ENCODE measurements around the gene ZDHHC5. TPM values are rescaled to one million over a fixed set of nuclear protein-coding genes. Genes with fewer than 3 reads are reported as not detected.

The ZDHHC5 gene
- total and polyA plus RNA-seq, 2 of the 13 experiments (the other 11 are each of a cell fraction or from before 2014, with no cell fraction given): 26.6 to 34.0 TPM

DNA sequence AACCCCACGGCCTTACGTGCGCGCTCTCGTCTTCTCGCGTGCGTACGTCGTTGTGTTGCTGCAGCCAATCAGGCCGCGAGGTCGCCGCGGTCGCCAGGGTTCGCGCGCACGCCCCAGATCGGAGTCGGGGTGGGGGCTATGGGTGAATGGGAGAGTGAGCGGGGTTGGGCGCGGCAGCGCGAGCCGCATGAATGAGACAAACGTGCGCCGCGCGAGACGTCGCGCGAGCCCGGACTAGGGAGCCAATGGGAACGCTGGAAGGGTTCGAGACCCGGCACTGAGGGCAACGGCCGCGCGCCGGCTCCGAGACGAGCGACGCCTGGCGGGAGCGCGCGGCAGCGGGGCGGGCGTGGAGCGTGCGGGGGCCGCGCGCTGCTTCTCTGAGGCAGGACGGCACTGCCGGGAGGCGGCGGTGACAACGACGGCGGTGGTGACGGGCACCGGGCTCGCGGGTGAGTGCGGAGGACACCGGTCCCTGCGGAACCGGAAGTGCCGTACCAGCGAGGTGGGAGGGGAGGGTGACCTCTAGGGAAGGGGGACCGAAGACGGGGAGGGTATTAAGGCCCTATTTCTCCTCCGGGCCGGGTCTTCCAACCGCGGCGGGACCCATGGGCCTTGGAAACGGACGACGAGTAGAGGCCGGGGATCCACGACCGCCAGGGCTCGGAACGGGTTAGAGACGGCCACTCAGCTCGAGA, at the start of gene ZDHHC5 (continued):
- TF ChIP-seq TBL1XR1 (IDR thresholded peaks at IDR 0.05; ENCODE audit: borderline replicate concordance, low read length, partially characterized antibody) (no peak), ARNTL (CRISPR knock-in tag; IDR thresholded peaks at IDR 0.05) (peak; percentile 44; the same call in 1 of the 2 replicates), ATAD3A (CRISPR knock-in tag; IDR thresholded peaks at IDR 0.05) (no peak), ZBTB40 (IDR thresholded peaks at IDR 0.05) (0 out of 2 replicates have a peak, but pooled peaks have one; percentile 31), ZBTB40 (CRISPR knock-in tag; IDR thresholded peaks at IDR 0.05) (no peak), FOXK2 (IDR thresholded peaks at IDR 0.05) (no peak), ETS1 (CRISPR knock-in tag; IDR thresholded peaks at IDR 0.05) (no peak), MXD4 (CRISPR knock-in tag; IDR thresholded peaks at IDR 0.05) (peak; percentile 55; the same call in 1 of the 2 replicates), SRF (IDR thresholded peaks at IDR 0.05; ENCODE audit: low read depth, low read length) (no peak), CTCF (CRISPR knock-in tag; IDR thresholded peaks at IDR 0.05) (peak; percentile 57; the same call in 1 of the 2 replicates), ZNF234 (CRISPR knock-in tag; conservative IDR thresholded peaks at IDR 0.05) (peak; percentile 73; the same call in 1 of the 2 replicates), SMAD3 (CRISPR knock-in tag; IDR thresholded peaks at IDR 0.05) (no peak)
- TF ChIP-seq, protein P1, sequence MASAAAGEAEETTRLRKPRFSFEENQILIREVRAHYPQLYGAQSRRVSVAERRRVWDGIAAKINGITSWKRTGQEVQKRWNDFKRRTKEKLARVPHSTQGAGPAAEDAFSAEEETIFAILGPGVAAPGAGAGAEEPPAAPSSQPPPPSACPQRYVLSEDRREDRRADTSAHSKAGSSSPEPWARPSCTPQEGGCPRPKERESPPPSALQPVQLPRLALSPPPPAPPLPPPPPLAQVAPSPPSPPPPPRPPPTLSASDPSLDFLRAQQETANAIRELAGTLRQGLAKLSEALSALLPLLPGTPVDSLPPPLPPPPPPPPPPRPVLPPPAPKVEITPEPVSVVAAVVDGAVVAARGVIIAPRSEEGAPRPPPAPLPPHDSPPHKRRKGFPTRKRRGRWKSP (CRISPR knock-in tag; IDR thresholded peaks at IDR 0.05): peak; percentile 76; the same call in 1 of the 2 replicates
